IPS-15b (cell line): ENCODE results near the gene AMH.

Source experiments
- H3K27me3 ChIP-seq: one replicate; pipeline ENCODE4 v1.6.1; 2013; ENCODE audit warnings: low read length; ENCODE audit not compliant: control insufficient read depth, insufficient read depth
- H3K36me3 ChIP-seq: one replicate; pipeline ENCODE4 v1.6.1; 2013; ENCODE audit warnings: low read length; ENCODE audit not compliant: control insufficient read depth, insufficient read depth
- H3K4me1 ChIP-seq: one replicate; pipeline ENCODE4 v1.6.1; 2013; ENCODE audit warnings: mild to moderate bottlenecking, low read length; ENCODE audit not compliant: control insufficient read depth, insufficient read depth
- H3K4me3 ChIP-seq: one replicate; pipeline ENCODE4 v1.5.1; 2013; ENCODE audit warnings: low read depth, low read length
- H3K9ac ChIP-seq: one replicate; pipeline ENCODE4 v1.6.1; 2013; ENCODE audit warnings: low read depth, mild to moderate bottlenecking, low read length
- H3K9me3 ChIP-seq: one replicate; pipeline ENCODE4 v1.6.1; 2013; ENCODE audit warnings: mild to moderate bottlenecking, low read length; ENCODE audit not compliant: control insufficient read depth, insufficient read depth

Gene AMH

DNA sequence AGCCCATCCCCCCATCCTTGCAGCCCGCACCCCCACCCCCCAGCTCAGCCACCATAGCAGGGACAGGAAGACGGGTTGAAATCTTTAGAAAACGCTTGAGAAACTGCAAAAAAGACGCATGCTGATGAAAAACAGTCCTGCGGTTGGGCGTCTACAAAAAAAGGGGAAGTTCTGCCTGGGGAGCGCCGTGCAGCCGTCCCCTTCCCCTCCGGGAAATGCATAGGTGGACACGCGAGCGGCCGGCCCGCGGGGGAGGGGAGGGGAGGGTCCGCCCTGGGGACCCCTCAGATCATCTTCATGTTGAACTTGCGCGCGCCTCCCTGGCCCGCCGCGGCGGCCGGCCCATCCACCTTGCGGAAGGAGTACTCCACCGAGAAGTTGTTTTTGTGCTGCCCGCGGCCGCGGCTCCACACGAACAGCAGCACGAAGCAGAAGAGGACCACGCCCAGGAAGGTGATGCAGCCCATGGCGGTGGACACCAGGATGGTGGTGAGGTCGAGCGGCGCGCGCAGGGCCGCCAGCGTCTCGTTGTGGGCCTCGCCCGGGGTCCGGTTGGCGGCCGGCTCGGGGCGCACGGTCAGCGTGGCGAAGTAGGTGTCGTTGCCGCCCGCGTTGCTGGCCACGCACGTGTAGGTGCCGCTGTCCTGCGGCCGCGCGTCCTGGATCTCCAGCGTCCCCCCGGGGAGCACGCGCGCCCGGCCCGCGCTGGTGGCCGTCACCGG is 40.8 kb downstream of the AMH start:
- Histone ChIP-seq H3K36me3 (no peaks in the 10 kb centered on the region), H3K27me3 (peaks cover 53% of the 10 kb centered on the region), H3K4me3 (peak overlapping the region; percentile 56), H3K9ac (no peak overlapping the region), H3K9me3 (no peaks in the 10 kb centered on the region), H3K4me1 (no peaks in the 10 kb centered on the region)

DNA sequence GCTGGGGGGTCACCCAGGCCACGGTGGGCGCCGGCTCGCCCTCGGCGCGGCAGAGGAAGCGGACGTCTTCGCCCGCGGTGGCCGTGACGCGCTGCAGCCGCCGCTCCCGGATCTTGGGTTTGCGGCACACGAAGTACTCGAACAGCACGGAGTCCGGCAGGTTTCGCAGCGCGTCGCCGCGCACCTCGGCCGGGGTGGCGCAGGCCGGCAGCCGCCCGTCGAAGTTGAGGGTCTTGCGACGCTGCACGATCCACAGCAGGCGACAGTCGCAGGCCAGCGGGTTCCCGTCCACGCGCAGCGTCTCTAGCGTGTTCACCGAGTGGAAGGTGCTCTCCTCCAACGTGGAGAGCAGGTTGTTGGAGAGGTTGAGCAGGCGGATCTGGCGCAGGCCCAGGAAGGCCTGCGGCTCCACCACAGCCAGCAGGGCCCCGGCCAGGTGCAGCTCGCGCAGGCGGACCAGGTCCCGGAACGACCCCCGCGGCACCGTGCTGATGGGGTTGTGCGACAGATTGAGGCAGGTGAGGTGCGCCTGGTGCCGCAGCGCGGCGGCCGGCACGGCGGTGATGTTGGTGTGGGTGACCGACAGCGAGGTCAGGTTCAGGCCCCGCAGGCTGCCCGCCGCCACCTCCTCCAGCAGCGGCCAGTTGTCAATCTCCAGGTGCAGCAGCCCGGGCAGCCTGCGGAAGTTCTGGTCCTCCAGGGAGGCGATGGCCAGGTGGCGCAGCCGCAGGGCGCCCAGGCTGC is 41.5 kb downstream of the AMH start:
- H3K4me3 ChIP-seq: peak overlapping the region; percentile 56
- H3K4me1 ChIP-seq: peaks cover 2% of the 10 kb centered on the region
- H3K36me3 ChIP-seq: no peaks in the 10 kb centered on the region
- H3K9me3 ChIP-seq: no peaks in the 10 kb centered on the region
- H3K9ac ChIP-seq: no peak overlapping the region
- peaks cover 56% of the 10 kb centered on the region for H3K27me3 ChIP-seq

DNA sequence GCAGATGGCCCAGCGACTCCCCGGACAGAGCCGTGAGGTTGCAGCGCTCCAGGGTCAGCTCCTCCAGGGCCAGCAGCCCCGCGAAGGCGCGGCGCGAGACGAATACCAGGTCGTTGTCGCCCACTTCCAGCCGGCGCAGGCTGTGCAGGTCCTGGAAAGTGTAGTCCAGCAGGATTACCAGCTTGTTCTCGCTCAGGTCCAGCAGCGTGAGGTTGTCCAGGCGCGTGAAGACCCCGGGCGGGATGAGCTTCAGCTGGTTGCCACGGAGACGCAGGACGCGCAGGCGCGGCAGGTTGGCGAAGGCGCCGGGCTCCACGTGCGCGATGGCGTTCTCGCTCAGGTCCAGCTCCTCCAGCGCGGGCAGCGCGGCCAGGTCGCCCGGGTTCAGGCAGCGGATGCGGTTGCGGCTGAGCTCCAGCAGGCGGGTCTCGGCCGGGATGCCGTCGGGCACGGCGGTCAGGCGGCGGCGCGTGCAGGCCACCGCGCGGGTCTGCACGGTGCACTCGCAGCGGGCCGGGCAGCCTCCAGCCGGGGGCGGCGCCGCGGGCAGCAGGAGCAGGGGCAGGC is 42.1 kb downstream of the AMH start:
- Histone ChIP-seq H3K9ac (no peak overlapping the region), H3K4me1 (peaks cover 2% of the 10 kb centered on the region), H3K36me3 (no peaks in the 10 kb centered on the region), H3K27me3 (peaks cover 56% of the 10 kb centered on the region), H3K9me3 (no peaks in the 10 kb centered on the region), H3K4me3 (peak overlapping the region; percentile 56)

DNA sequence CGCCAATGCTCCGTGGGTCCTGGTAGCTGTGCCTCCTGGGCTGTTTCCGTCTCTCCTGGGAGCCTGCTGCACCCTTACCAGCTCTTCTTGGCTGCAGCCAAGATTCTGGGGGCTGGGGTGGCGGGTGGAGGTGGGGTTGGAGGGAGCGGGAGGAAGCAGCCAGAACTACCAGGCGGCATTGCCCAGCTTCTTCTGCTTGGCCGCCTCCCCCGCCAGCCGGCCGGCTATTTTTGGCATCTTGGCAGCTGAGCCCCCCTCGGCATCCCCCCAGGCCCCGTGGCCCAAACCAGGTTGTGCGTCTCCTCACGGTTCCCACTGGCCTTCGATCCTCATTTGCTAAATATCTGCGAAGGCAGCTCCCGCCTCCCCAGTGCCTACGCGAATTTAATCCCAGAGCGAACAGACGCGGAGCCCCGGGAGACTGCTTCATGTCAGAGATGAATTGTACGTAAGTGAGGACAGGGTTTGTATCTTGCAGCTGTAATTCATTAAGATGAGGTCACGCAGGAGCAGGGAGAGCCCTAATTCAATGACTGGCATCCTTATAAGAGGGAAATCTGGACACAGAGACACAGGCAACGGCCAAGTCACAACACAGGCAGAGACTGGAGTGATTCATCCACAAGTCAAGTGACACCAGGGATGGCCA is 45.7 kb downstream of the AMH start:
- peaks cover 33% of the 10 kb centered on the region for H3K27me3 ChIP-seq
- no peak overlapping the region for H3K9ac ChIP-seq
- H3K4me3 ChIP-seq: no peak overlapping the region
- peaks cover 2% of the 10 kb centered on the region for H3K4me1 ChIP-seq
- H3K36me3 ChIP-seq: no peaks in the 10 kb centered on the region
- H3K9me3 ChIP-seq: no peaks in the 10 kb centered on the region

DNA sequence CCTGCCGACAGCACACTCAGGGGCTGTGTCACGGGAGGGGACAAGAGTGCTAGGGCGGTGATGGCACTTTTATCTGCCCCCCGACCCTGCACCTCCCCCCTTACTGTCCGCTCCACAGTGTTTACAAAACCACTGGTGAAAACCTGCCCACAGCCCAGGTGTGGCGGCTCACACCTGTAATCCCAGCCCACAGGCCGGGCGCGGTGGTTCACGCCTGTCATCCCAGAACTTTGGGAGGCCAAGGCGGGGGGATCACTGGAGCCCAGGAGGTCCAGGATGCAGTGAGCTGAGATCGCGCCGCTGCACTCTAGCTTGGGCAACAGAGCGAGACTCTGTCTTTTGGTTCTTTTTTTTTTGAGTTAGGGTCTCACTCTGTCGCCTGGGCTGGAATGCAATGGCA is 47.0 kb downstream of the AMH start:
- Histone ChIP-seq H3K27me3 (peaks cover 19% of the 10 kb centered on the region), H3K9me3 (no peaks in the 10 kb centered on the region), H3K4me1 (peaks cover 2% of the 10 kb centered on the region), H3K9ac (no peak overlapping the region), H3K36me3 (no peaks in the 10 kb centered on the region), H3K4me3 (no peak overlapping the region)

DNA sequence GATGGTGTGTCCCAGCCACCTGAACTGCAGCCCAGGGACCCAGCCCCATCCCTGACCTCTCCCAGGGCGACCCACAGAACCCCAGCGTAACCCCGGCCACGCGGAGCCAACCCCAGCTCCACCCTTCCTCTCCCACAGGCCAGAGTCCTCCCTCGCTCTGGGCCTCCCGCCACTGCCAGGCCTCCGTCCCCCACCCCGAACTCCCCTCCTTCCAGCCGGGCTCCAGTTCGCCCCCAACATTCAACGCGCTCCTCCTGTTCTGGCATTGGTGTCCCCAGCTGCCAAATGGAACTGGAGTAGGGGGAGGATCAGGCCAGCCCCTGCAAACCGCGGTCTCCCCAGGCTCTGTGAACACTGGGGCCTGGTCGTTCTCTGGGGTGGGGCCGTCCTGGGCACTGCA is 51.4 kb downstream of the AMH start:
- H3K4me1 ChIP-seq: no peaks in the 10 kb centered on the region
- no peak overlapping the region for H3K9ac ChIP-seq
- no peak overlapping the region for H3K4me3 ChIP-seq
- H3K36me3 ChIP-seq: no peaks in the 10 kb centered on the region
- no peaks in the 10 kb centered on the region for H3K9me3 ChIP-seq
- H3K27me3 ChIP-seq: peaks cover 3% of the 10 kb centered on the region
